HG02678 (cell line): ENCODE results near the gene NT5C1A.

ENCODE experiments used
- ATAC-seq: cut with Tn5 transposase; IDR thresholded peaks from one replicate; pipeline ENCODE4 v1.9.1; 2021; ENCODE audit warnings: mild to moderate bottlenecking, moderate library complexity; ENCODE audit not compliant: unreplicated experiment

NT5C1A gene

GRCh38 chr1:39671793-39672550, at the start of gene NT5C1A:
NT5C1A (minus strand) TSS chr1:39672107; CDS start chr1:39672038, 69 bp downstream.
- no peak for ATAC-seq

DNA sequence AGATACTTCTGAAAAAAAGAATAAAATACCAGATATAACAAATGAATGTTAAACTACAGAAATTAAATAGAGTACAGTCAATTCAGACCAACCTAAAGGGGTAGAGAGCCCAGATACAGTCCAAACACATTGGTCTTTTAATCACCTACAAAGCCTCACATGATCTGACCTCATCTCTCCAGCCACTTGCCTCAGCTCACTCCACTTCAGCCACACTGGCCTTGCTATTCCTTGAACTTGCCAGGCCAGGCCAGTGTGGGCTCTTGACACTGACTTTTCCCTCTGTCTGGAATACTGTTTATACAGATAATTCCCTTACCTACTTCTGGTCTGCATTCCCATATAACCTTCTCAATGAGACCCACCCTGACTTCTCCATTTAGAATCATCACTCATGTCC, 49.8 kb upstream of the NT5C1A start:
- no peak for ATAC-seq

GRCh38 chr1:39720094-39720999, 48.4 kb upstream of the NT5C1A start:
- no peak for ATAC-seq

GRCh38 chr1:39717809-39718208, 45.9 kb upstream of the NT5C1A start:
- ATAC-seq: no peak

DNA sequence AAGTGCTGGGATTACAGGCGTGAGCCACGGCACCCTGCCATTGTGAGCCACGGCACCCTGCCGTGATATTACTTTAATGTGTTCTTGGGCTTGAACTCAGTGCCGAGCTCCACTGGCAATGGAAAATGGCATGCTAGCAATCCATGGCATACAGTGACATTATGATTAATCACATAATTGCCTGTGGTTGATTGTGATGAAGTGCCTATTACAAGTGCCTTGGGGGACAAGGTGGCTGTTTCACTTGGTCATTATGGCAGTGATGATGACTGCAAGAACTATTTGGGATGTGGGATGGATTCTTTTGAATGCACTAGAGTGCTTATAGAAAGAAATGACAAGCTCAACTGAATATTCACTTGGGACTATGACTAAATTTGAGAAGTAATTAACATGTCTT, 41.6 kb upstream of the NT5C1A start:
- no peak for ATAC-seq

GRCh38 chr1:39711966-39712340, 40.0 kb upstream of the NT5C1A start:
- no peak for ATAC-seq

GRCh38 chr1:39711104-39711965, 39.4 kb upstream of the NT5C1A start:
- no peak for ATAC-seq

GRCh38 chr1:39707506-39707905, 35.6 kb upstream of the NT5C1A start:
- ATAC-seq: no peak

GRCh38 chr1:39704757-39705156, 32.9 kb upstream of the NT5C1A start:
- ATAC-seq: no peak

GRCh38 chr1:39701049-39701439, 29.1 kb upstream of the NT5C1A start:
- no peak for ATAC-seq

GRCh38 chr1:39700348-39700747, 28.4 kb upstream of the NT5C1A start:
- ATAC-seq: no peak

DNA sequence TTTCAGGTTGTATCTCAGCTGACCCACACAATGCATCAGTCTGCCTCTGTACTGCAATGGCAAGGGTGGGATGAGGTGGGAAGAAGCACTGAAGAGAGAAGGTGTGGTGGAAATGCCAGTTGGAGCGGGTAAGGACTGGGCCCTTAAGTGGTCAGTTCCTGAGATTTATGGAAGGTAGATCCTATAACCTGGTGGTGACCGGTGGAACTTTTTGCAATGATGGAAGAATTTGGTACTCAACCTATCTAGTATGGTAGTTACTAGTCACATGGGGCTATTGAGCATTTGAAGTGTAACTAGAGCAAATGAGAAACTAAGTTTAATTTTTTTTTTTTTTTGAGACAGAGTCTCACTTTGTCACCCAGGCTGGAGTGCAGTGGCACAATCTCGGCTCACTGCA, 27.5 kb upstream of the NT5C1A start:
- no peak for ATAC-seq

GRCh38 chr1:39698568-39698967, 26.7 kb upstream of the NT5C1A start:
- ATAC-seq: no peak

GRCh38 chr1:39696448-39696847, 24.5 kb upstream of the NT5C1A start:
- ATAC-seq: no peak

DNA sequence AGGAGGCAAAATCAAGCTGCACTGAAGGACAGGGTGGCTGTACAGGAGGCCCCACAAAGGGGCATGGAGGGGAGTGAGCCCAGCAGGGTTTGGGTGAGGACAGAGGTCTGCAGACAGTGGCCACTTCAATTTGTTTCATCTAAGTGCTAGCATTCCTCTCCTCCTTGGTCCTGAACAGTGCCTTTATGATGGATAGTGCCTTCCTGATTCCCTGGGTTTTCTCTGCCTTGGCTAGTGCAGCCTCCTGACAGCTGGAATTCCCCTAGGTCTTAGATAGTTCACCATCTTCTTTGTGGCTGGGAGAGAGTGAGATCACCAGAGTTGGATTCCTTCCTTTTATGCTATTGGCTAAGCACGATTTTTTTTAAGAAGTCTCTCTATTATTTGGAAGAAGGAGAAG, 23.1 kb upstream of the NT5C1A start:
- ATAC-seq: no peak

DNA sequence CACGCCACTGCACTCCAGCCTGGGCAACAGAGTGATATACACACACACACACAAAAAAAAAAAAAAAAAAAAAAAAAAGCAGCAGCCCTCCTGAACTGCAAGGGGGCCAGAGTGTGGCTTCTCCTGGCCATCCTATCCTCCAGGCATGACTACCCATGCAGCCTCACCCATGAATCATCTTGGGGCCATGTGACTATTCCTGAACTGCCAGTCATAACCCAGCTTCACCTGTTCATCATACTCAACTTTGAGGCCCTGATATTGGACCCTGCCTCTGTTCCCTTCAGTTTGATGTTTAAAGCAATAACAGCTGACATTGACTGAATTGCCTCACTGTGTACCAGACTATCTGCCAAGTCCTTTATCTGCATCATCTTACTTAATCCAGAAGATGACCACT, 22.1 kb upstream of the NT5C1A start:
- no peak for ATAC-seq

GRCh38 chr1:39692152-39693074, 20.5 kb upstream of the NT5C1A start:
- ATAC-seq: no peak

DNA sequence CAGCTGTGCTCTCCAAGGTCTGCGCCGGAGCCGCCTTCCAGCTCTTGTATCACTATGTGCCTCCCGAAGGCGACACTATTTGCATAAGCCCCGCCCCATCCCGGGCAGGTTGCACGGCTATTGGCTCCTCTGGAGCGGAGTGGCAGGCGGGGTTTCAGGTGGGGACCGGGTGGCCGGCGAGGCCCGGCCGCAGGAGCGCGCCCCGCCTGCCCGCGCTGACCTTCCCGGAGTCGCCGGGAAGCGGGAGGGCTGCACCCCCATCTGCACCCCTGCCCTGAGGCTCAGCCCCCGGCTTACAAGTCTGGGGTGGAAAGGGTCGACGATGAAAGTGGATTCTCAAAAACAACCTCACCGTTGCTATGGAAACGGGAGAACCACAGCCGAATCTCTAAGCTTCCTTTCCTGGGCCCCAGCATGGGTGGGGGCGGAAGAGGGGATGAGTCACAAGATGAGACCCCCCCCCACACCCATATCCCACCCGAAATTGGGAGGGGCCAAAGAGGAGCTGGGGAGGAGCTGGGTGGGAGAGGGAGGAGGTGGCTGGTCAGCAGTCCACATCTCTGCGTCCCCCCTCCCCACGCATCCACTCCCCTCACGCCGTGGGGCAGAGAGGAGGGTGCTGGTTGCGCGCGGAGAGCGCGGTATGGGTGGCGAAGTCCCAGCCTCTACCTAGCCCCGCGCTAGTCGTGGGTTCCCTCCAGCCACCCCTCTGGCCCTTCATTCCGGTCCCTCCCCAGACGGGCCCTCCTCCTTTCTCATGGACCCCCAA, 19.7 kb upstream of the NT5C1A start, which contains the start of gene HPCAL4:
HPCAL4 (minus strand) TSS at position 51 of the 769 bp plus-strand sequence. CDS start 6,830 bp downstream, outside the sequence.
- peak; percentile 84 for ATAC-seq

DNA sequence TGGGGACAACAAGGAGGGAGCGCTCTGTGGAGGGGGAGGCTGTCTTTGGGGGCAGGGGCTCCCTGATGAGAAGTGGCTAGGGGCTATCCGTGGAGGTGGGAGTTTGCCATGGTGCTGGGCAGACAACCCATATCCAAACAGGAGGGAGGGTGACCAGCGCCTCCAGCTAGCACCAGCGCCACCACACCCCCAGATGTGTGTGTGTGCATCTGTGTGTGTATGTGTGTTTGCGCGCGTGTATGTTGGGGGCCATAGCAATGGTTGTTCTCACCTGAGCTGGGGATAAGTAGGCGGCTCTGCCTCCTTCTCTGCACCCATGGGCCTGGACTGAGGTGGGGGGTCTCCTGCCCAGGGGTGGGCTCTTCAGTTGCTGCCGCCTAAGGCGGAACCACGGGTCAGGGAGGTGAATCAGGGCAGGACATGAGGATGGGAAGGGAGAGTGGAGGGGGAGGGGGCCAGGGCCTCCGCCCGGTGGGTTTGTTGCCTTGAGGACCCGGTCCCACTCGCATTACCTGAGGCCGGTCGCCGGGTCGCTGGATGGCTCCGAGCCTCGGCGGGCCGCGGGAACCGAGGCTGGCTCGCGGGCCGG, 19.0 kb upstream of the NT5C1A start:
- no peak for ATAC-seq
